Endometrial microvascular endothelial cells (primary cell): Measurements from ENCODE around the gene TMEM134. TPM values are rescaled to one million over a fixed set of nuclear protein-coding genes. Genes with fewer than 3 reads are reported as not detected.
"Not testable (repeated sequence)": the region's sequence is repeated elsewhere in the genome, so short reads cannot be mapped to it uniquely, and the experiment has no call there.

Source experiments
- in situ Hi-C: cut with HindIII; loops from 2 replicates; pipeline ENCODE4 v1.10.0; 2017; ENCODE audit warnings: low sequenced_read_pairs, low pct_unique_long_range_greater_than_20kb; ENCODE audit errors: inconsistent ontology term
- total RNA-seq: library from RNA; depleted of rRNA; stranded (reverse); fragments of >200 nt; gene quantifications from one replicate; pipeline ENCODE4 v1.2.3, GENCODE V29; 2015; ENCODE audit errors: inconsistent ontology term

The TMEM134 gene
- total RNA-seq, 1 donor from 2014 or later: 39.0 TPM

DNA sequence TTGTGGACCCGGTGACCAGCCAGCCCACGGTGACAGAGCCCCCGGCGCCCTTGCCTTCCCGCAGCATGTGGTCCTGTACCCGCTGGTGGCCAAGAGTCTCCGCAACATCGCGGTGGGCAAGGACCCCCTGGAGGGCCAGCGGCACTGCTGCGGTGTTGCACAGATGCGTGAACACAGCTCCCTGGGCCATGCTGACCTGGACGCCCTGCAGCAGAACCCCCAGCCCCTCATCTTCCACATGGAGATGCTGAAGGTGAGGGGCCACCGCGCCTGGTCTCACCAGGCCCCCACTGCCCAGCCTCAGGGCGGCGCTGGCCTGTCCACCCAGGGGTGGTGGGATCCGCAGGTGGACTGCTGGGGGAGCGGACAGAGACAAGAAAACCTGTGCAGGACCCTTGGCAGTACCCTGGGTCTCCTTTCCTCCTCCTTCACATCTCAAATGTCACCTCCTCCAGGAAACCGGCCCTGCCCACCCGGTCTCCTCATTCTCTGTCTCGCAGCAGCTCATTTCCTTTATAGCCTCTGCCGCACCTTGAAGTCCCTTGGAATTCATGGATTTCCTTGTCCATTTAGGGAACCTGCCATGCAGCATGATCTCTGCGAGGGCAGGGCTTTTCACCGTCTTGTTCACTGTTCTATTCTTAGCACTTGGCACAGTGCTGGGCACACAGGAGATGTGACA is 20.3 kb upstream of the TMEM134 start:
- in situ Hi-C loops: no loop called here

DNA sequence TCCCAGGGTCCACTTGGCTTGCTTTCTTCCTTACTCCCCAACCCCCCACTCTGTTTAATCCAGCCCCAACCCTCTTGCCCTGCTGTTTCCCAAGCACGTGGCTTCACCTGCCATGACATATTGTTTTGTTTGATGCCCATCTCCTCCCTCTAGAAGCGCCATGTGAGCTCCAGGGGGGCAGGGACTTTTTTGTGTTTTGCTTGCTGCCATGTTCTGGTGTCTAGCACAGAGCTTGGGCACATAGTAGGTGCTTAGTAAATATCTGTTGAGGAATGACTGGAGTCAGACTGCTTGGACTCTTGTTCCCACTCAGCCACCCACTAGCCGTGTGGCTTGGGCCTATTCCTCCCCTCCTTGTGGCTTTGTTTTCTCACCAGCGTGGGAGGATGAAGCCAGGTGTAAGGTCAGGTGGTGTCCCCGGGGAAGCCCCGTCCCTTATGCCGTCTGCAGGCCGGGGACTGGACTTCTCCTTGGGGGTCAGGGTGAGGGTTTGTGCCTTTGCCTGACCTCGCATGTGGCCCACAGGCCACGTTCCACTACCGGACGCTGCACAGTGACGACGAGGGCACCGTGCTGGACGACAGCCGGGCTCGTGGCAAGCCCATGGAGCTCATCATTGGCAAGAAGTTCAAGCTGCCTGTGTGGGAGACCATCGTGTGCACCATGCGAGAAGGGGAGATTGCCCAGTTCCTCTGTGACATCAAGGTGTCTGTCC is 17.6 kb upstream of the TMEM134 start:
- in situ Hi-C loops: no loop called here

DNA sequence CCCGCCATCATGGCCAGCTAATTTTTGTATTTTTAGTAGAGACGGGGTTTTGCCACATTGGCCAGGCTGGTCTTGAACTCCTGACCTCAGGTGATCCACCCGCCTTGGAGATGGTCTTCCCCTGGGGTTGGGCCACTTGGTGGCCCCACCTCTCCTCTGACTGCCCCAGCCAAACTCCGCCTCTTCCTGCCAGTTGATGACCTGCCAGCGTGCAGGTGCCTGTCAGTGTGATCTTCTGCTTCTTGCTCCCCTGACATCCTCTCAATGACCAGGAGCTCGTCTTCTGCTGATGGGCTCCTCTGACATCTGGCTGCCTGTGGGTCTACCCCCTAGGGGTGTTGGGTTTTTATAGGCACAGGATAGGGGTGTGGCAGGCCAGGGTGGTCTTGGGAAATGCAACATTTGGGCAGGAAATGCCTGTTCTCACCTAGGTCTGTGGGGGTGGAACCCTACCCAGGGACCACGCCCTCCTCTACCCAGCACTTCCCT is 16.9 kb upstream of the TMEM134 start:
- in situ Hi-C loops: not testable (repeated sequence)

DNA sequence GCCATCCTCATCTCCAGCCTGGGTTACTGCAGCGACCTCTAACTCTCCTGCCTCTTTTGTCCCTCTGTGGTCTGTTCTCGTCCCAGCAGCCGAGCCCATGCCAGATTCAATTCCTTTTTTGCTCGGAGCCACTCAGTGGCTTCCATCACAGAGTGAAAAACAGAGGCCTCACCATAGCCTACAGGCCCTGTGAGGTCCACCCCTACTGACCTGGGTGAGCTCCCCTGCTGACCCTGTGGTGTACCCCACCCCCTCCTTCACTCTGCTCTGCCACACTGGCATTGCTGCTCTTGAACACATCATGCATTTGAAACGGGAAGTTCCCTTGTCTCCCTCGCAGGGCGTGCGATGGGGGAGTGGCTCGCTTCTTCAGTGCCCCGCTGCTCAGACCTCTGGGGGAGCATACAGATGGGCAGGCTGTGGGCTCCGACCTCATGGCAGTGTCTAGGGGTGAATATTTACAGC is 15.8 kb upstream of the TMEM134 start:
- in situ Hi-C loops: no loop called here

DNA sequence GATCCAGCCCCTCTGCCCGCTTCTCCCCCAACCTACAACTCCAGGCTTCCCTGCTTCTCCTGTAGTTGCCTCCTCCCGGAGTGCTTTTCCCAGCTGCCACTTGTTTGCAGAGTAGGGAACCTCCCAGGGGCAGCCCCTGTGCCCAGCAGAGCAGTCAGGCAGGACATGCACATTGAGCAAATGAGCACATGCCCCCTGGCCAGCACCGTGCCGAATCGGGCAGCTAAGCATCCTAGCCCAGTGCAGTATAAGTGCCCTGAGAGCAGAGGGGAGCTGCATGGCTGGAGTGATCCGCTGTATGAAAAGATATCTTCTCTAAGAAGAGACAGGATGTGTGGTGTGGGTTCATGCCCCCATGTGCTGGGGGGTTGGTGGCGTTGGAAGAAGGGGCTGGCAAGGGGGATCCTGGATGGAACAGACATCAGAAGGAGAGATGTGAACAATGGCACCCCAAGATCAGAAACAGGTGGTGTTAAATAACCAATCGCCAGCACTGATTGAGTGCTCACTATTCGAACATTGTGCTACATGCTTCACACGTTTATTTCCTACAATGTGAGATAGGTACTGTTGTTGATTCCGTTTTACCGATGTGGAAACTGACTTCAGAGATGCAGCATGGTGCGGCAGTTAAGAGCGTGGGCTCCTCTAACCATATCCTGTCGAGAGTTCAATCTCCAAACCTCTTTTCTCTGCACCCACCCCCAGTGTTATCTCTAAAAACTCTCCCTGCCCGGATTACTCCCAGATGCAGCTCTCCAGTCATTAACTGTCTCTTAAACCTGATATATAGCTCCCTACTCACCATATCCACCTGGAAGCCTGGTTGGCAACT is 15.0 kb upstream of the TMEM134 start:
- in situ Hi-C loops: no loop called here

DNA sequence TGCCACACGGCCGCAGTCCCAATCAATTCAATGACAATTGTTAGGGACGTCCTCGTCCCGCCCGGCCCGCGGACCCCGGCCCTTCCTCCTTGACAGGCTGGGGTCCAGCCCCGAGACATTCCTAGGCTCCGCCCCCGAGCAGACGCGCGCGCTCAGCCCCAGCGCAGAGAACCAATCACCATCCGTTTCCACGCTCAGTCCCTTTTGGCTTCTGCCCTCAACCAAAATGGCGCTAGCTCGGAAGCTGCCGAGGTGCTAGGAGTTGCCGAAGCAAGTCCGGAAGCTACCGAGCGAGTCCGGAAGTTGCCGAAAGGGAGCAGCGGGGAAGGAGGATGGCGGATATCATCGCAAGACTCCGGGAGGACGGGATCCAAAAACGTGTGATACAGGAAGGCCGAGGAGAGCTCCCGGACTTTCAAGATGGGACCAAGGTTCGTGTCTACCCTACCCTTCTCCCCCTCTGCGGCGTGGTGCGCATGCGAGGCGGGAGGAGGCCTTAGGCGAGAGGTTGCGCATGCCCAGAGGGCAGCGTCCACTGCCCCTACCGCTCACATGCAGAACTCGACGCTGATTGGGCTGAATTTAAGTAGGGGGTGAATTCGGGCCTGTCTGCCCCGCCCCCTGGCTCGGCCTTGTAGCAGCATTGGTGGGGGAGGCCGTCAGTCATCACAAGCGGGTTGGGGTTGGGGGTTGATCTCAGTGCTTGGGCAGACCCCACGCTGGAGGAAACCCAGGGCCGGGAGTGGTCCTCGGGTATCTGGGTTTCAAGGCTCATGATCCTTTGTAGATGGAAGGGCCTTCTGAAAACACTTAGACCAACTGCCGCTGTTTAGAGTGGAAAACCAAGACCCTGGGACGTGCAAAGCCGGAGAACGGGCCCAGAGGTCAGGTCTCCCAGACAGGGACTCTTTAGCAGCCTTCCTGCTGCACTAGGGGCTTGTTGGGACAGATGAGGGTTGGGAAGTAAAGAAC is 14.1 kb upstream of the TMEM134 start, which contains the start of gene AIP:
AIP (plus strand) TSS at position 200 of the 972 bp plus-strand sequence; CDS start at position 333, 133 bp downstream.
- in situ Hi-C loops: no loop called here

DNA sequence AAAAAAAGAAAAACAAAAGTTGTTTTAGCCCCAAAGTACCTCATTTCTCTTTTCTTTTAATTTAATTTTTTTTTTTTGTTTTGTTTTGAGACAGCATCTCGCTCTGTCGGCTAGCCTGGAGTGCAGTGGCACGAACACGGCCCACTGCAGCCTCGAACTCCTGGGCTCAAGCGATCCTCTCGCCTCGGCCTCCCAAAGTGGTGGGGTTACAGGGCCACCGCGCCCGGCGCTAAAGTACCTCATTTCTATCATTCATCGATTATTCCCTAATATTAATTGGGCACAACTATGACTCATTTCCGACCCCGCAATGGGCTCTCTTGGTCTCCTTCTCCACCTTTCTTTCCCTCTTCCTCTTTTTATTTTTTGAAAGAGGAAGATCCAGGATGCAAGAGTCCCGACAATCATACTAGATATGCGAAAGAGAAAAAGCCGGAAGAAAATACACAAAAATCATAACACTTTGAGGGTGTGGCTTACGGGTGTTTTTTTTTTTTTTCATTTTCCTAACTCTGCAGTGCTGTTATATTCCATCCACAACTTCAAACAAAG is 13.3 kb upstream of the TMEM134 start:
- in situ Hi-C loops: no loop called here

DNA sequence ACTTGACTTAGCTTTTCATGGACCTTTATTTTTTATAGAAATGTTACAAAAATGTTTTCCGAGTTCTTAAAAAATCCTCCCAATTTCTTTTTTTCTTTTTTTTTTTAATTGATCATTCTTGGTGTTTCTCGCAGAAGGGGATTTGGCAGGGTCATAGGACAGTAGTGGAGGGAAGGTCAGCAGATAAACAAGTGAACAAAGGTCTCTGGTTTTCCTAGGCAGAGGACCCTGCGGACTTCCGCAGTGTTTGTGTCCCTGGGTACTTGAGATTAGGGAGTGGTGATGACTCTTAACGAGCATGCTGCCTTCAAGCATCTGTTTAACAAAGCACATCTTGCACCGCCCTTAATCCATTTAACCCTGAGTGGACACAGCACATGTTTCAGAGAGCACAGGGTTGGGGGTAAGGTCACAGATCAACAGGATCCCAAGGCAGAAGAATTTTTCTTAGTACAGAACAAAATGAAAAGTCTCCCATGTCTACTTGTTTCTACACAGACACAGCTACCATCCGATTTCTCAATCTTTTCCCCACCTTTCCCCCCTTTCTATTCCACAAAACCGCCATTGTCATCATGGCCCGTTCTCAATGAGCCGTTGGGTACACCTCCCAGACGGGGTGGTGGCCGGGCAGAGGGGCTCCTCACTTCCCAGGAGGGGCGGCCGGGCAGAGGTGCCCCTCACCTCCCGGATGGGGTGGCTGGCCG is 8.4 kb upstream of the TMEM134 start:
- in situ Hi-C loops: not testable (repeated sequence)

DNA sequence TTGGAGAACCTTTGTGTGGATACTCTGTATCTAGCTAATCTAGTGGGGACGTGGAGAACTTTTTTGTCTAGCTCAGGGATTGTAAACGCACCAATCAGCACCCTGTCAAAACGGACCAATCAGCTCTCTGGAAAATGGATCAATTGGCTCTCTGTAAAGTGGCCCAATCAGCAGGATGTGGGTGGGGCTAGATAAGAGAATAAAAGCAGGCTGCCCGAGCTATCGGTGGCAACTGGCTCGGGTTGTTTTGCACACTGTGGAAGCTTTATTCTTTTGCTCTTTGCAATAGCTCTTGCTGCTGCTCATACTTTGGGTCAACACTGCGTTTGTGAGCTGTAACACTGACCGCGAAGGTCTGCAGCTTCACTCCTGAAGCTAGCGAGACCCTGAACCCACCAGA is 7.6 kb upstream of the TMEM134 start:
- in situ Hi-C loops: not testable (repeated sequence)

DNA sequence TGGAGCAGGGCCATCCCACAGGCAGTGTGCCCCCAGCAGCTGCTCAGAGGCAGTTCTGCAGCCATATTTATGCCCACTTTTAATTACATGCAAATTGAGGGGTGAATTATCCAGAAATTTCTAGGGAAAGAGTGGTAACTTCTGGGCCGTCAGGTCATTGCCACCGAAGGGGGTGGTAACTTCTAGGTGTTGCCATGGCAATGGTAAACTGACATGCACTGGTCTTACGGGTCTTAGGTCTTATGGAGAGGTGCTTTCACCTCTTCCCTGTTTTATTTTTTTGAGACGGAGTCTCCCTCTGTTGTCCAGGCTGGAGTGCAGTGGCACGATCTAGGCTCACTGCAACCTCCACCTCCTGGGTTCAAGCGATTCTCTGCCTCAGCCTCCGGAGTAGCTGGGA is 3.8 kb upstream of the TMEM134 start:
- in situ Hi-C loops: no loop called here

DNA sequence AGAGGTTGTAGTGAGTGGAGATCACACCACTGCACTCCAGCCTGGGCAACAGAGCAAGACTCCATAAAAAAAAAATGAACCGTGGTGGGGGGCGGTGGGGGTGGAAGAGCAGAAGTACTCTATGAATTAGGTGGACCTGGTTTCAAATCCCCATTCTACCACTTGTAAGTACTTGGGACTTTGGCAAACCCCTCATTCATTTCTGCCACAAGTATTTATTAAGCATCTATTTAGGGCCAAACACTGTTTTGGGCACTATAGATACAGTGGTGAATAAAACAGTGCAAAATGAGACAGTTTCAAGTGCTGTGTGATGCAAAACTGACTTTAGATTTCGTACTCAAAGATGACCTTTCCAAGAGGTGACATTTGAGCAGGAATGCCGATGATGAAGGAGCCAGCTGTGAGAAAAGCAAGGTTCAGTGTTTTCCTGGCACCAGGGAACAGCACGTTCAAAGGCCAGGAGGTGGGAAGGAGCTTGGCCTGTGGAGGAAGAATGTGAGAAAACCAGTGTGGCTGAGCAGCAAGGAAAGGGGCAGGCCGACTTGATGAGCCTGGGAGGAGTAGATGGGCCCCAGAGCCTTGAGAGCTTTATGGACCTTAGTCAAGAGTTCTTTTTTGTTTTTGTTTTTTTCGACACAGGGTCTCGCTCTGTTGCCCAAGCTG is 1.4 kb upstream of the TMEM134 start:
- in situ Hi-C loops: no loop called here

DNA sequence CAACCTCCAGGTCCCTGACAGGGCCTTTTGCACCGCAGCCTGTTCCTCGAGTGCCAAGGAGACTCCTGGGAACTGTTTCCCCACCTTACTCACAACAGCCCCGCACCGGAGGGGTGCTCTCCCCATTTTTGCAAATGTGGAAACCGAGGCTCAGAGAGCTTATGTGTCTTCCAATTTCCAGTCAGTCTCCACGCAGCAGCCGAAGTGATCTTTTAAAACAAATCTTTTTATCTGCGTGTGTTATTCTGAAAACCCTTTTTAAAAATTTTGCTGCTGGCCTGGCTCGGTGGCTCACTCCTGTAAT is 409 bp upstream of the TMEM134 start:
- in situ Hi-C loops: no loop called here

DNA sequence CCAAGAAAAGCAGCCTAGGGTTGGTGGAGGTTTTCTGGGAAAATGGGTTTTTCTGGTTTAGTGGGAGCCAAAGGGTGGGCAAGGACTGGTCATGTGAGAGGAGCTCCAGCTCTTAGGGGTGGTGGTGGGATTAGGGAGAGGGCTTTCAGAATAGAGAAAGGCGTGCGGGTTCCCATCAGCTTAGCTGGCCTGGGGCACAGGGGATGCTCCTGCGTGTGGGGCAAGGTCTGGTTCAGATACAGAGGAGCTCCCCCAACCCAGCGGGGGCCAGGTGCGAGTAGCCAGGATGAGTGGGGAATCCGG is 644 bp downstream of the TMEM134 start:
- in situ Hi-C loops: no loop called here

DNA sequence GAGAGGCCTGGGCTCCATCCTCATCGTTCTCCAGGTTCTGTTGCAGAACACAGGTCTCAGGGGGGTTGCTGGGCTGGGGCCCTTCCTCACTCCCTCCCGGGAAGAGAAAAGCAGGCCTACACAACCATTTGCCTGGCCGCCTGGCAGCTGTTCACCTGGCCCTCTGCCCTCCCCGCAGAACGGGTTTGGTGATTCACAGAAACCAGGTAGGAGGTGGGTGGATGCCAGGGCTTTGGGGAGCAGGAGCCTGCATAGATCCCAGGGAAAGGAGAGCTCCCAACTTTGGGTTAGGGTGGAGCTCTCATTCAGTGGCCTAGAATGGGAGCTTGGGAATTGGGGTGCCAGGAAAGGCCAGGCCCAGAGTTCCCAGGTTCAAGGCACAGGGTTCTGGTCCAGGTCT is 995 bp downstream of the TMEM134 start:
- in situ Hi-C loops: no loop called here

DNA sequence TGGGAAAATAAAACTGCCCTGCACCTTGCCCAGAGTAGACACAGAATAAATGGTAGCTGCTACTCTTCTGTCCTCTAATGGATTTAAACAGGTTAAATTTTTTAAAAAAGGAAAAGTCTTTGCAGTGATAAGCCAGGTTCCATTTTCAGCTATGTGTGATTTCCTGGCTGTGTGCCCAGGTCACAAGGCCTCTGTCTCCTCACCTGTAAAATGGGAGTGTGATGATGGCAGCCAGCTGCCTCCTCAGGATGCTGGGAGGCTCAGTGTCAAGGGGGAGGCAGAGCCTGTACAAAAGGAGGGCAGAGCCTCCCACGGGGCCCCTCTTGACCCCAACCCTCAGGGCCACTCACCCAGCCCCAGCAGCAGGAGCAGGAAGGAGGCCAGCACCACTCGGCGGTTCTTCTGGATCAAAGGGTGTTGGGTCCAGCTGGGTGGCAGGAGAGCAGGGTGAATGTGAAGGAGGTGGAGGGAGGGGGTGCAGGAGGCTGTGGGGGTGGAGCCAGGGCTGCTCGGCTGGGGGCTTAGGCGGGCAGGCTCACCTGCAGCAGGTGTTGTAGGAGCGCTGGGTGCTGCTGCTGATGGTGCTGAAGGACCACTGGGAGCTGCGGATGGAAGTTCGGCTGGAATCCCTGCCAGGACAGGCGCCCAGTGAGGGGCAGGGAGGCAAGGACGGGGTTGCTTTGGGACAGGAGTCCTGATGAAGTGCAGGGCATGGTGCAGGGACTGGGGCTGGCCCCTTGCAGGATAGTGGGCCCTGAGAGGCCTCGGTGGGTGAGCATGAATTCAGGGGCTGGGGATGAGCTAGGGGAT is 1.9 kb downstream of the TMEM134 start:
- in situ Hi-C loops: no loop called here

DNA sequence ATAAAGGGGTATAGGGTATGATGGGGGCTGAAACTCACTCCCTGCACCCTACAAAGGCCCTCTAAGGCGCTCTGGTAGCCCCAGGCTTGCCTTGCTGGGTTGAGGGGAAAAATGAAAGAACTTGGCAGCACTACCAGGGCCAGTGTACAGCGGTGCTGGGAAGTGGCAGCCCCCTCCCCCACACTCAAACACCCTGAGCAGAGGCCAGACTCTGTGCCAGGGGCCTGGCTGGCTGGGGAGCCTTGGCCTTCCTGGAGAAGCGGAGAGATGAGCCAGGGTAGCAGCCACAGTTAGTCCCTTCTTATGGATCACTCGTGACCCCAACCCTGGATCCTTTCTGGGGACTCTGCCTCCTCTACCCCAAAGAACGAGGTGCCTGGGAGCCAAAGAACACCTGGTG is 2.7 kb downstream of the TMEM134 start:
- in situ Hi-C loops: no loop called here

DNA sequence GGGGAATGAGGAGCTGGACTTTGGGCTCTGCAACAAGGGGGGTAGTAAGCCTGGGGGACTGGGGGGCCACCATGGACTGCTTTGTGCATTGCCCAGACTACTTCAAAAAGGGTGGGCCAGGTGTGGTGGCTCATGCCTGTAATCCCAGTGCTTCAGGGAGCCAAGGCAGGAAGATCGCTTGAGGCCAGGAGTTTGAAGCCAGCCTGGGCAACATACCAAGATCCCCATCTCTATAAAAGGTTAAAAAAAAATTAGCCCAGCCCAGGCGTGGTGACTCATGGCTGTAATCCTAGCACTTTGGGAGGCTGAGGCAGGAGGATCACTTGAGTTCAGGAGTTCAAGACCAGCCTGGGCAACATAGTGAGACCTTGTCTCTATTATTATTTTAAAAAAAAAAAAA is 3.5 kb downstream of the TMEM134 start:
- in situ Hi-C loops: not testable (repeated sequence)
